K562 (cell line): ENCODE results near the gene RBFOX1. TPM values are rescaled to one million over a fixed set of nuclear protein-coding genes. Genes with fewer than 3 reads are reported as not detected.

Source experiments
- ATAC-seq: fragments of 200-7000 bp; cut with Tn5 transposase; 3 replicates; pipeline ENCODE4 v1.9.1; 2020; ENCODE audit warnings: moderate library complexity
- BruUV-seq: library from RNA; stranded (reverse); fragments of 400-500 nt; replicated peaks from 2 replicates; lab custom pipeline; 2021; lab: Mats Ljungman, UMichigan
- CTCF ChIA-PET: fragments of 300-600 bp; formaldehyde crosslinking; extraction: SDS; loops from one replicate; lab custom pipeline; 2021; ENCODE audit warnings: low intra/inter-chr PET ratio; lab: Yijun Ruan, JAX
- POLR2A ChIA-PET: fragments of 300-600, 350-650 bp; sonication (Branson Sonifier 250); formaldehyde crosslinking; extraction: SDS; loops from one replicate; lab custom pipeline; 2021; ENCODE audit warnings: antibody characterized with exemption, inconsistent platforms; lab: Yijun Ruan, JAX
- DNase-seq, 4 experiments: peaks; one replicate each; pipeline versions ENCODE4 v3.0.0 to v3.0.0-alpha.2; 2011 to 2018; ENCODE audit warnings: low spot score in 3 of 4, mixed read lengths in 3 of 4; ENCODE audit errors: extremely low read depth in 1 of 4
- FAIRE-seq: peaks from 2 replicates; lab custom pipeline; 2011; peaks lifted over from hg19 to GRCh38; lab: Jason Lieb, UNC
- H2AFZ ChIP-seq: 2 replicates; pipeline ENCODE4 v1.6.0; 2011; ENCODE audit warnings: low read depth, low read length, control low read depth, inconsistent platforms
- H3K27ac ChIP-seq: fragments of 200-600 bp; 3 replicates; pipeline ENCODE4 v1.8.0; 2011; ENCODE audit warnings: low read depth, mild to moderate bottlenecking, control low read depth, inconsistent platforms, low read length, moderate library complexity, mixed read lengths; ENCODE audit errors: extremely low read depth
- H3K27me3 ChIP-seq, 2 experiments: fragments of 300-600 bp in 1 of 2; 2 replicates in 1 of 2; 3 replicates in 1 of 2; pipeline versions ENCODE4 v1.6.0 to v1.8.0; 2011; ENCODE audit warnings: inconsistent platforms in 2 of 2, low read length in 2 of 2, mild to moderate bottlenecking in 1 of 2, mixed read lengths in 1 of 2, moderate library complexity in 1 of 2; ENCODE audit not compliant: control insufficient read depth in 2 of 2, insufficient read depth in 2 of 2
- H3K36me3 ChIP-seq: fragments of 300-600 bp; 3 replicates; pipeline ENCODE4 v1.8.0; 2011; ENCODE audit warnings: mild to moderate bottlenecking, low read length, inconsistent platforms; ENCODE audit not compliant: control insufficient read depth, insufficient read depth
- H3K4me1 ChIP-seq, 2 experiments: fragments of 200-600 bp in 1 of 2; replicated peaks in 1 of 2; 2 replicates in 1 of 2; 3 replicates in 1 of 2; pipeline versions ENCODE4 v1.5.1 to v1.8.0; 2011; ENCODE audit warnings: inconsistent platforms in 2 of 2, low read length in 2 of 2, mild to moderate bottlenecking in 1 of 2, mixed read lengths in 1 of 2, moderate library complexity in 1 of 2; ENCODE audit not compliant: control insufficient read depth in 2 of 2, insufficient read depth in 2 of 2
- H3K4me2 ChIP-seq: 2 replicates; pipeline ENCODE4 v1.6.1; 2011; ENCODE audit warnings: low read length, control low read depth, inconsistent platforms, mixed read lengths; ENCODE audit not compliant: insufficient read depth
- H3K4me3 ChIP-seq: fragments of 200-600 bp; sonication (generic), shearing (Covaris generic); 2 replicates; pipeline ENCODE4 v1.5.1; 2016; ENCODE audit warnings: control low read depth, inconsistent platforms
- H3K79me2 ChIP-seq: fragments of 200-600 bp; 3 replicates; pipeline ENCODE4 v1.8.0; 2011; ENCODE audit warnings: low read length, inconsistent platforms; ENCODE audit not compliant: control insufficient read depth, insufficient read depth
- H3K9ac ChIP-seq, 2 experiments: 2 replicates each; pipeline versions ENCODE4 v1.6.0 to v1.6.1; 2011; ENCODE audit warnings: low read depth in 2 of 2, low read length in 2 of 2, control low read depth in 1 of 2, inconsistent platforms in 1 of 2, mild to moderate bottlenecking in 1 of 2, mixed read lengths in 1 of 2; ENCODE audit not compliant: insufficient read depth in 1 of 2
- H3K9me1 ChIP-seq: one replicate; pipeline ENCODE4 v1.6.0; 2011; ENCODE audit warnings: inconsistent platforms, mild to moderate bottlenecking, low read length, moderate library complexity; ENCODE audit not compliant: control insufficient read depth, insufficient read depth
- H3K9me3 ChIP-seq: replicated peaks from 2 replicates; pipeline ENCODE4 v1.5.1; 2011; ENCODE audit warnings: low read depth, low read length, inconsistent platforms; ENCODE audit not compliant: control insufficient read depth, insufficient read depth
- H4K20me1 ChIP-seq: replicated peaks from 2 replicates; pipeline ENCODE4 v1.6.1; 2011; ENCODE audit warnings: low read length, inconsistent platforms, mixed read lengths; ENCODE audit not compliant: control insufficient read depth, insufficient read depth
- HEY1 ChIP-seq: fragments of 250-450 bp; sonication (Bioruptor Pico); IDR thresholded peaks from 2 replicates; pipeline ENCODE4 v1.5.0; 2020; ENCODE audit warnings: mild to moderate bottlenecking, moderate library complexity, borderline replicate concordance
- IRF9 ChIP-seq: fragments of 450-650 bp; IDR thresholded peaks from 2 replicates; pipeline ENCODE4 v1.6.1; 2016; ENCODE audit warnings: missing biosample characterization, missing genetic modification characterization
- KDM2B ChIP-seq: fragments of 250-450 bp; sonication (Bioruptor Pico); IDR thresholded peaks from 2 replicates; pipeline ENCODE4 v1.8.0; 2021; ENCODE audit warnings: mild to moderate bottlenecking, moderate library complexity
- L3MBTL2 ChIP-seq: fragments of 450-650 bp; IDR thresholded peaks from 2 replicates; pipeline ENCODE4 v1.6.1; 2016; ENCODE audit warnings: mild to moderate bottlenecking, moderate library complexity
- NFE2 ChIP-seq: IDR thresholded peaks from 2 replicates; pipeline ENCODE4 v1.6.1; 2014; ENCODE audit warnings: antibody characterized with exemption, low read depth
- NR1H2 ChIP-seq: sonication (generic); formaldehyde crosslinking; IDR thresholded peaks from 2 replicates; pipeline ENCODE4 v1.4.0; 2020; ENCODE audit warnings: mild to moderate bottlenecking, missing genetic modification reagents
- USF2 ChIP-seq: sonication (generic); formaldehyde crosslinking; IDR thresholded peaks from 2 replicates; pipeline ENCODE4 v1.5.0; 2020; ENCODE audit warnings: missing genetic modification reagents
- WHSC1 ChIP-seq: IDR thresholded peaks from one replicate; pipeline ENCODE4 v1.6.1; 2012; ENCODE audit warnings: low read length, control low read depth, inconsistent platforms
- ZBTB12 ChIP-seq: fragments of 250-450 bp; sonication (Bioruptor Pico); IDR thresholded peaks from 2 replicates; pipeline ENCODE4 v1.4.0; 2020
- ZBTB2 ChIP-seq: fragments of 450-650 bp; IDR thresholded peaks from 2 replicates; pipeline ENCODE4 v1.6.1; 2016; ENCODE audit warnings: antibody characterized with exemption
- ZNF239 ChIP-seq: fragments of 250-450 bp; sonication (Bioruptor Pico); IDR thresholded peaks from 2 replicates; pipeline ENCODE4 v1.4.0; 2020; ENCODE audit warnings: mild to moderate bottlenecking
- ZNF316 ChIP-seq: fragments of 450-650 bp; IDR thresholded peaks from 2 replicates; pipeline ENCODE4 v1.6.1; 2016
- ZNF57 ChIP-seq: fragments of 450-650 bp; formaldehyde crosslinking; IDR thresholded peaks from 2 replicates; pipeline ENCODE4 v1.4.0; 2020; ENCODE audit warnings: mild to moderate bottlenecking, moderate library complexity
- ZNF717 ChIP-seq: fragments of 250-450 bp; sonication (Bioruptor Pico); IDR thresholded peaks from 2 replicates; pipeline ENCODE4 v1.5.0; 2021
- WGBS: fragments of 100-300 bp; shearing (Covaris generic); methylation state at CpG from one replicate; pipeline ENCODE4 v1.1.6; 2016; ENCODE audit warnings: low coverage, mixed read lengths; ENCODE audit not compliant: insufficient coverage; ENCODE audit errors: missing lambda C conversion rate; 5-methylcytosine and 5-hydroxymethylcytosine counted together
- in situ Hi-C: fragments of 300-500 bp; cut with MboI; formaldehyde crosslinking; loops from 4 replicates; pipeline ENCODE4 v1.15.0; 2018; ENCODE audit warnings: inconsistent platforms, mixed read lengths
- intact Hi-C: fragments of 100-400 bp; cut with micrococcal nuclease; formaldehyde crosslinking; loops from 2 replicates; pipeline ENCODE4 v1.14.2; 2022
- polyA plus RNA-seq, 8 experiments: library from polyadenylated mRNA; depleted of rRNA in 4 of 8; stranded (reverse) in 5 of 8; unstranded in 3 of 8; fragments of >200 nt; fragmentation: Nextera tagmentation in 2 of 8; fragmentation: Illumina TruSeq in 1 of 8; extraction: Ambion mirVana in 2 of 8; extraction: Trizol in 1 of 8; gene quantifications; 2 replicates each; pipeline versions ENCODE4 v1.2.1 to v1.2.3, GENCODE V29; 2011 to 2014; ENCODE audit warnings: inconsistent platforms in 1 of 8, missing spikeins in 1 of 8
- total RNA-seq, 7 experiments: library from RNA; depleted of rRNA in 6 of 7; stranded (reverse); fragments of >200 nt in 6 of 7; fragmentation: Illumina TruSeq in 2 of 7; extraction: Trizol in 2 of 7; gene quantifications; 2 replicates each; pipeline versions ENCODE4 v1.2.1 to v1.2.3, GENCODE V29; 2011 to 2021; ENCODE audit warnings: low replicate concordance in 1 of 7
- TF ChIP-seq, protein P1 (sequence below): fragments of 450-650 bp; IDR thresholded peaks from 2 replicates; pipeline ENCODE4 v1.7.1; 2018; ENCODE audit warnings: mild to moderate bottlenecking, low read depth; ENCODE audit not compliant: partially characterized antibody

RBFOX1 gene
- total and polyA plus RNA-seq, 9 of the 15 experiments (the other 6 are each of a cell fraction or from before 2014, with no cell fraction given), result 0.03 TPM; not detected in 8

GRCh38 chr16:7503666-7504065 is 171.0 kb downstream of the RBFOX1 start:
- Histone ChIP-seq H3K9me3 (no peaks in the 10 kb centered on the region), H3K4me3 (no peak overlapping the region), H3K4me1 (no peaks in the 10 kb centered on the region), H2AFZ (no peak overlapping the region), H3K36me3 (no peaks in the 10 kb centered on the region), H3K9me1 (no peaks in the 10 kb centered on the region), H3K4me2 (no peak overlapping the region), H3K27me3 (no peaks in the 10 kb centered on the region; a peak in 1 of 5 replicates), H3K79me2 (no peaks in the 10 kb centered on the region), H3K9ac (no peak overlapping the region), H4K20me1 (no peaks in the 10 kb centered on the region), H3K27ac (no peak overlapping the region)
- FAIRE-seq (no peak), ATAC-seq (no peak), DNase-seq (no peak)
- intact Hi-C loops, result no loop called here
- in situ Hi-C loops, result no loop called here
- BruUV-seq, result no TSS peak
- ChIA-PET POLR2A (no interaction called here), CTCF (no interaction called here)
- TF ChIP-seq ZBTB12 (CRISPR knock-in tag), result no peak
- TF ChIP-seq L3MBTL2, result no peak
- no peak for TF ChIP-seq ZNF316
- TF ChIP-seq ZNF239 (CRISPR knock-in tag), result no peak
- TF ChIP-seq ZBTB2, result no peak
- TF ChIP-seq HEY1 (CRISPR knock-in tag), result no peak
- no peak for TF ChIP-seq ZNF717 (CRISPR knock-in tag)
- no peak for TF ChIP-seq USF2 (CRISPR knock-in tag)
- TF ChIP-seq KDM2B (CRISPR knock-in tag), result no peak
- no peak for TF ChIP-seq IRF9
- TF ChIP-seq NFE2, result no peak
- TF ChIP-seq NR1H2 (CRISPR knock-in tag), result no peak
- TF ChIP-seq WHSC1, result no peak
- no peak for TF ChIP-seq ZNF57 (CRISPR knock-in tag)
- TF ChIP-seq, protein P1, sequence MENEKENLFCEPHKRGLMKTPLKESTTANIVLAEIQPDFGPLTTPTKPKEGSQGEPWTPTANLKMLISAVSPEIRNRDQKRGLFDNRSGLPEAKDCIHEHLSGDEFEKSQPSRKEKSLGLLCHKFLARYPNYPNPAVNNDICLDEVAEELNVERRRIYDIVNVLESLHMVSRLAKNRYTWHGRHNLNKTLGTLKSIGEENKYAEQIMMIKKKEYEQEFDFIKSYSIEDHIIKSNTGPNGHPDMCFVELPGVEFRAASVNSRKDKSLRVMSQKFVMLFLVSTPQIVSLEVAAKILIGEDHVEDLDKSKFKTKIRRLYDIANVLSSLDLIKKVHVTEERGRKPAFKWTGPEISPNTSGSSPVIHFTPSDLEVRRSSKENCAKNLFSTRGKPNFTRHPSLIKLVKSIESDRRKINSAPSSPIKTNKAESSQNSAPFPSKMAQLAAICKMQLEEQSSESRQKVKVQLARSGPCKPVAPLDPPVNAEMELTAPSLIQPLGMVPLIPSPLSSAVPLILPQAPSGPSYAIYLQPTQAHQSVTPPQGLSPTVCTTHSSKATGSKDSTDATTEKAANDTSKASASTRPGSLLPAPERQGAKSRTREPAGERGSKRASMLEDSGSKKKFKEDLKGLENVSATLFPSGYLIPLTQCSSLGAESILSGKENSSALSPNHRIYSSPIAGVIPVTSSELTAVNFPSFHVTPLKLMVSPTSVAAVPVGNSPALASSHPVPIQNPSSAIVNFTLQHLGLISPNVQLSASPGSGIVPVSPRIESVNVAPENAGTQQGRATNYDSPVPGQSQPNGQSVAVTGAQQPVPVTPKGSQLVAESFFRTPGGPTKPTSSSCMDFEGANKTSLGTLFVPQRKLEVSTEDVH, result no peak
- WGBS, result 0% methylated on average over 3 of the region's 3 CpGs
